ENCODE results near the gene MS4A12. TPM values are rescaled to one million over a fixed set of nuclear protein-coding genes. Genes with fewer than 3 reads are reported as not detected.
"Not testable (repeated sequence)": the region's sequence is repeated elsewhere in the genome, so short reads cannot be mapped to it uniquely, and the experiment has no call there.

The MS4A12 gene
- total RNA-seq, 2 experiments from 2014 or later: not detected

DNA sequence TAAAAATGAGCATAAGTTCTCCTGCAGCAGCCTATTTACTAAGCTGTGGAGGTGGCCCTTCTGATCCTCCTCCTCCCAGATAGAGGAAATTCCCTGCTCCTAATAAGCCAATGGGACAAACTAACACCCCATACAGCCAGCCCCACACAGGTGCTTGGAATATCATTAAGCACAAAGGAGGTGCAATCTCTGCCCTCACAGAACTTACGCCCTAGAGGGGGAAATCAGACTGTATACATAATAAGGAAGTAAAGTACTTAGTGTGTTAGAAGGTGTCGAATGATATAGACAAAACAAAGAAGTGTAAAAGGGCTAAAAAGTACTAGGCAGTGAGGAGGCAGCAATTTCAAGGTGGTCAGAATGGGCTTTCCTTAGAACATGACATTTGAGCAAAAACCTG is 5.8 kb downstream of the MS4A12 start:
- CTCF ChIA-PET: no interaction called here
- H3K4me1 Mint-ChIP-seq: no peaks in the 10 kb centered on the region
- POLR2A ChIA-PET: no interaction called here
- H3K9me3 Mint-ChIP-seq: no peaks in the 10 kb centered on the region
- H3K36me3 Mint-ChIP-seq (ENCODE audit: low read depth): no peaks in the 10 kb centered on the region
- DNase-seq: no peak
- H3K27ac Mint-ChIP-seq: no peak overlapping the region
- peaks cover 74% of the 10 kb centered on the region for H3K27me3 Mint-ChIP-seq
- H3K4me3 Mint-ChIP-seq: no peak overlapping the region

DNA sequence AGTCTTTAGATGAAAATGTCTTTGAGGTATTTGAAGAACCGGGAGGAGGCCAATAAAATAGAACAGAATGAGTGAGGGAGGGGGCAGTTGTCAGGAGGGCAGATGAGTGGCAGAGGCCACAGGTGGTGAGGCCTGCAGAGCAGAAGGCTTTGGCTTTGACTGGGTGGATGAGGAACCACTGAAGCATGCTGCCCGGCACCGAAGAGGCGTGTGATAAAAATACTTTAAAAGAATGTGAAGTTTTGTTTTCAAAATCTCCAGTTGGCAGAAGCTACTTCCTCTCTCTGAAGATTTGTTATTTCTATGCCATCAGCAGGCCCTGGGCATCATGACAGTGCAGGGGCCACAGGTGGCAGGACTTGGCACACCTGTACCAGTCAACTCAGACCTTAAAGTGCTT is 6.3 kb downstream of the MS4A12 start:
- no peak for DNase-seq

DNA sequence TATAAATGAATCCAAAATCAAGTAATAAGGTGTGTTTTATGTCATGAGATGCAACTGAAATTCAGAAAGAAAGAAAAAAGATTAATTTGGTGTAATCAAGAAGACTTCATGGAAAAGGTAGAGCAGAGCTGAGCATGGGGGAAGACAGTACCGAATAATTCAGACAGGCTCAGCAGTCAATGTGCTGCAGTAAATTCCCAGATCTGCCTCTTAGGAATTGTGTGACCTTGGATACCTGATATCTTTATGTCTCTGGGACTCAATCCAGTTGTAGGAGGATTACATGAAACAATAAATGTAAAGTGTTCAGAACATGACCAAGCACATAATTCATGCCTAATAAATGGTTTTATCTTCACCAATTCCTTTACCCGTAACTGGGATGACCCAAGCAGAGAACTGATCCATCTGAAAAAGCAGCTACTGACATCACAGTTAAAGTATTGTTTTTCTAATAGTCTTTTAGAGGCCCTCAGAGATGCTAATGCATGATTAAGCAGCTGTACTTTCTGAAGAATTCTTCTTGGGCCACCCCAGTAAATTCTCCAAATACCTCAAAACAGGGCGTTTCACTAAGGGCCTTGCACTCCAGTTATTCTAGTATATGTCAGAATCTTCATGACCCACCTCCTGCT is 7.8 kb downstream of the MS4A12 start:
- Mint-ChIP-seq H3K27me3 (peaks cover 70% of the 10 kb centered on the region), H3K4me1 (peaks cover 13% of the 10 kb centered on the region), H3K27ac (no peak overlapping the region), H3K9me3 (no peaks in the 10 kb centered on the region), H3K4me3 (no peak overlapping the region), H3K36me3 (ENCODE audit: low read depth) (peaks cover 4% of the 10 kb centered on the region)
- CTCF ChIA-PET: no interaction called here
- no peak for DNase-seq
- POLR2A ChIA-PET: no interaction called here

More for the DNA sequence above, 6.3 kb downstream of the MS4A12 start:
- Mint-ChIP-seq H3K4me1 (peaks cover 1% of the 10 kb centered on the region), H3K9me3 (no peaks in the 10 kb centered on the region), H3K27me3 (peaks cover 74% of the 10 kb centered on the region), H3K36me3 (ENCODE audit: low read depth) (no peaks in the 10 kb centered on the region), H3K27ac (no peak overlapping the region), H3K4me3 (no peak overlapping the region)
- CTCF ChIA-PET: no interaction called here
- POLR2A ChIA-PET: no interaction called here

DNA sequence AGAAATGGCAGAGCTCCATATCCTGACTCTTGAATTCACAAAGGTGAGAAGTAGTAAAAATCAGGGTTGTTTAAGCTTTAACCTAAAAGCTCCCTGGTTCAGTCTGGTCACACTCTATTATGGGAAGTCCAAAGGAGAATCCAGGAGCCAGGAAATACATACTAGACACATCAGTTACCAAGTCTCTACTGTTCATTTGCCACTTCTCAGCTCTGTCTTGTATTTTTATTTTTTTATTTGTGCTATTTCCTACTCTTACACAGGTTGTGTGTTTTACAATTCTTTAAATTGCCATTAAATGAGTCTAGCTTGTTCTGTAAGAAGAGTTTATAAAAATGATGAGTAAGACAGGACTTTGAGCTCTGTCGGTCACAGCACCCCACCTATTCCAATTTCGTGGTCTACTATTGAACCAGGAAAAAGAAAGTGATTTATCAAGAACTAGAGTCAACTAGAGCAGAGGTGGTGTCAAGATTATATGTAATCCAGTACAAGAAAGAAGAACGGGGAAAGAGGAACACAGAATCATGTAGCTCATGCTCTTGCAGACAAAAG is 9.7 kb downstream of the MS4A12 start:
- ChIA-PET POLR2A (no interaction called here), CTCF (interaction anchor here (1.6 kb wide), 1 partner anchor 46 kb away, joined by 3 read pairs; the partner anchor contains the start of gene MS4A1)
- Mint-ChIP-seq H3K27me3 (peaks cover 77% of the 10 kb centered on the region), H3K4me1 (peaks cover 13% of the 10 kb centered on the region), H3K27ac (no peak overlapping the region), H3K36me3 (ENCODE audit: low read depth) (peaks cover 4% of the 10 kb centered on the region), H3K9me3 (no peaks in the 10 kb centered on the region), H3K4me3 (no peak overlapping the region)
- no peak for DNase-seq

DNA sequence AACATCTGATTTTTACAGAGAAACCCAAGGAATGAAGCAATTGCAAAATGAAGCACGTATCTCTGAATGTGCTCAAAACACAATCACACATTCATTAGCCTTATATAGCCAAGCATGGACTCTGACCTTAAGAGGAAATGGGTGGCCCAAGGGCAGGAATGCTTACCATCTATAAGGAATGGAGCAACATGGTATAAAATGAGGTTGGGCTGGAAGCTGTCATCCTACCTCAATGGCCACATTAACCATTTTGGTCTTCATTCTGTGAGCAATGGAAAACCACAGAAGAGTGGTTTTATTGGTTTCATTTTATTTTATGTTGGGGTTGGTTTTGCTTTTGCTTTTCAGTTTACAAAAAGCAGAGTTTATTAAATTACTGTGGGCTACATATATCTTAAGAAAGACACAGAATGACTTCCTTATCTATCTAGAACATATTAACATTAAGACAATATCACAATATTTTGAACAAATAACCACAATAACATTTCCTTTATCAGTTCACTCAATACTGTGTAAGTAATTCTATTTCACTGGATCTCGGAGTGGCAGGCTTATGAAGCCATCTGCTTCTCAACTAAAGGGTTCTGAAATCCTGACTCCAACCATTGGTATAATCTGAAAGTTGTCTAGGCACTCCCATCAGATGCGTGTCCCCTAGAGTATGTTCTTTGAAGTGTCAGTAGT is 11.8 kb downstream of the MS4A12 start:
- POLR2A ChIA-PET: no interaction called here
- Mint-ChIP-seq H3K27ac (no peak overlapping the region), H3K4me1 (peaks cover 13% of the 10 kb centered on the region), H3K9me3 (peaks cover 4% of the 10 kb centered on the region), H3K27me3 (peaks cover 70% of the 10 kb centered on the region), H3K36me3 (ENCODE audit: low read depth) (peaks cover 4% of the 10 kb centered on the region), H3K4me3 (peak overlapping the region; percentile 1)
- DNase-seq: peak; percentile 42
- CTCF ChIA-PET: interaction anchor here (1.4 kb wide), 1 partner anchor 8 kb away, joined by 5 read pairs; no protein-coding TSS in a partner anchor

DNA sequence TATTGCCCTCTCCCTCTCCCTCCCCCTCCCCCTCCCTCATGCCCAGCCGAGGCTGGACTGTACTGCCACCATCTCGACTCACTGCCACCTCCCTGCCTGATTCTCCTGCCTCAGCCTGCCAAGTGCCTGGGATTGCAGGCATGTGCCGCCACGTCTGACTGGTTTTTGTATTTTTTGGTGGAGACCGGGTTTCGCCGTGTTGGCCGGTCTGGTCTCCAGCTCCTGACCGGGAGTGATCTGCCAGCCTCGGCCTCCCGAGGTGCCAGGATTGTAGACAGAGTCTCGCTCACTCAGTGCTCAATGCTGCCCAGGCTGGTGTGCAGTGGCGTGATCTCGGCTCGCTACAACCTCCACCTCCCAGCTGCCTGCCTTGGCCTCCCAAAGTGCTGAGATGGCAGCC is 17.0 kb downstream of the MS4A12 start:
- H3K4me3 Mint-ChIP-seq; H3K36me3 Mint-ChIP-seq (ENCODE audit: low read depth); POLR2A ChIA-PET; CTCF ChIA-PET; H3K27ac Mint-ChIP-seq; H3K4me1 Mint-ChIP-seq; DNase-seq; H3K9me3 Mint-ChIP-seq: not testable (repeated sequence)
- peaks cover 54% of the 10 kb centered on the region for H3K27me3 Mint-ChIP-seq

DNA sequence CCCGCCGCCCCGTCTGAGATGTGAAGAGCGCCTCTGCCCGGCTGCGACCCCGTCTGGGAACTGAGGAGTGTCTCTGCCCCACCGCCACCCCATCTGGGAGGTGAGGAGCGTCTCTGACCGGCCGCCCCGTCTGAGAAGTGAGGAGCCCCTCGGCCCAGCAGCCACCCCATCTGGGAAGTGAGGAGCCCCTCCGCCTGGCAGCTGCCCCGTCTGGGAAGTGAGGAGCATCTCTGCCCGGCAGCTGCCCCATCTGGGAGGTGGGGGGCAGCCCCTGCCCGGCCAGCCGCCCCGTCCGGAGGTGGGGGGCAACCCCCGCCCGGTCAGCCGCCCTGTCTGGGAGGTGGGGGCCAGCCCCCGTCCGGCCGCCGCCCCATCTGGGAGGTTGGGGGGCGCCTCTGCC is 17.6 kb downstream of the MS4A12 start:
- H3K9me3 Mint-ChIP-seq; H3K36me3 Mint-ChIP-seq (ENCODE audit: low read depth); DNase-seq; POLR2A ChIA-PET; H3K27ac Mint-ChIP-seq; CTCF ChIA-PET; H3K4me1 Mint-ChIP-seq; H3K4me3 Mint-ChIP-seq: not testable (repeated sequence)
- peaks cover 50% of the 10 kb centered on the region for H3K27me3 Mint-ChIP-seq

DNA sequence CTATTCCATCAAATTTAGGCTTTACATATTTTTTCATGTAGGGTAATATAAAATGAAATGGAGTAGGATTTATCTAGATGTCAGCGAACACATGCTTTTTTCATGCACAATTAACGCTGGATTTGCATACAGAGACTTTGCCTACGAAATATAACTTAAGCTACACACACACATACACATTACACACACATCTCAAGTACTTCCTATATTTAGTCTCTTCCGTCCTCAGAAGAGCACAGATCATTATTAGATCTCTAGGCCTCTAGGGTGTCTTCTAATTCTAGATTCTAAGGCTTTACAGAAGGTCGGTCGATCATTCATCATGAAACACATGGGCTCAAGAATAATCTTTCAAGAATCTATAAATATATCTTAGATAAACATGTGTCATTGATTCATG is 18.8 kb downstream of the MS4A12 start:
- Mint-ChIP-seq H3K4me3 (no peak overlapping the region), H3K27me3 (peaks cover 40% of the 10 kb centered on the region), H3K4me1 (no peaks in the 10 kb centered on the region), H3K36me3 (ENCODE audit: low read depth) (no peaks in the 10 kb centered on the region), H3K9me3 (peaks cover 4% of the 10 kb centered on the region), H3K27ac (no peak overlapping the region)
- CTCF ChIA-PET: no interaction called here
- POLR2A ChIA-PET: no interaction called here
- no peak for DNase-seq

DNA sequence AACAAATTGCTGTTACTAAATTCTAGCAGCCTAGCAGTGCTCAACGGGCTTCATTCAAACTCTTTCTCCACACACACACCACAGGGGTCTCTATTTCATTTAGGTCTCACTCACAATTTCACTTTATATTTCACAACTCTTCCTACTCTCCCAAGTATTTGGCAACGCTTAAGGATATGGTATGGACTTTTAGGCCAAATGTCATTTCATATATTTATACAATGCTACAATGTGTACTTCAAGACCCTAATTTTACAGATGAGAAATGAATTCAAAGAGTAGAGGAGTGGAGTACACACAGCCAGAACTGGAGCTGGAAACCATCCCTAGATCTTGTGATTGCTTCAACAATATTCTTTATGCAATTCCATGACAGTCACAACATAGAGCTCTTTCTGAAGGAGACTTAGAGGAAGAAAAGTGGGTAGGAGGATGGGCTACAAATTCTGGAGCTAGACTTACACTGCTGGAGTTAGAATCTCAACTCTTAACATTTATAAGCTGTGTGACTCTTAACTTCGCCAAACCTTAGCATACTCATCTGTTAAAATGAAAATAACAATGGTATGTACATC is 20.2 kb downstream of the MS4A12 start:
- H3K27ac Mint-ChIP-seq: no peak overlapping the region
- CTCF ChIA-PET: no interaction called here
- no peaks in the 10 kb centered on the region for H3K4me1 Mint-ChIP-seq
- peaks cover 30% of the 10 kb centered on the region for H3K27me3 Mint-ChIP-seq
- peaks cover 4% of the 10 kb centered on the region for H3K9me3 Mint-ChIP-seq
- no peak for DNase-seq
- no peak overlapping the region for H3K4me3 Mint-ChIP-seq
- POLR2A ChIA-PET: no interaction called here
- no peaks in the 10 kb centered on the region for H3K36me3 Mint-ChIP-seq (ENCODE audit: low read depth)

DNA sequence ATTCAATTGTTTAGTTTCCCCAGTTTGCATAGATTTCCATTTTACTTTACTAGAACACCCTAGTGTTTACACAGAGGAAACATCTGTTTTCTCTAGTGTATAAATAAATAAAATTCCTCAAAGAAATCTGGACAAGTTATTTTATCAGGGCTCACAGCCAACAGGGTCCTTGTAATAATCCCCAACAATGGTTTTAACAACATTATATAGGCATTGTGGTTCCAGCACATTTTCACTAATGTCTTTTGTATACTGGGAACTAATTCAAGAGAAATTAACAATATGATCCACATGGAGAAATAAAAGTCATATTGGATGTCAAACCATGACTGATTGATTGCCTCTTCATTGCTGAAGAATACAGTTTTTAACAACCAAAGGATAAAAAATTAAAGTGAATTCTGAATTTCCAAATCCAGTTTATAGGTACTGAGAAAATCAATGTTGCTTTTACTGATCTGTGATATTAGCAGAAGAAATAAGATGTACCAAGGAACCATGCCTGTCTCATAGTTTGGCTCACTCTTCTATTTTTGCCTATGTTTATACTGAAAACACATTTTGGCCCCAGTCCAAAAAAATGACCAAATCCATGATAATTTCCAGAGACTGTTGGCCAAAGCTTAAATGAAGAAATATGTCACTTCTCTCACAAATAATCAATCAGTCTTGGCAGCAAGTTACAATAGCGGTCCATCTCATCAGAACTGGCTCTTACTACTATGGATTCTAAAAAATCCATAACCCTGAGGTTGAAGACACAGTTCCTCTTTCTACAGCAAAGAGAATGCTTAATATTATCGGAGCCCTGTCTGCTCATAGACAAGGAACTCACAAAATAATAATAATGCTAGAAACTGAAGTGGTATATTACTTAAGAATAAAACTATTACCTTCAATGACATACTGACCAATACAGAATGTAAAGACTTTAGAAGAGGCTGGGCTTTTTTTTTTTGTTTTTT is 21.2 kb downstream of the MS4A12 start:
- peaks cover 28% of the 10 kb centered on the region for H3K27me3 Mint-ChIP-seq
- H3K9me3 Mint-ChIP-seq: peaks cover 4% of the 10 kb centered on the region
- no peaks in the 10 kb centered on the region for H3K36me3 Mint-ChIP-seq (ENCODE audit: low read depth)
- DNase-seq: no peak
- no peak overlapping the region for H3K4me3 Mint-ChIP-seq
- ChIA-PET POLR2A (no interaction called here), CTCF (no interaction called here)
- H3K27ac Mint-ChIP-seq: no peak overlapping the region
- H3K4me1 Mint-ChIP-seq: no peaks in the 10 kb centered on the region

DNA sequence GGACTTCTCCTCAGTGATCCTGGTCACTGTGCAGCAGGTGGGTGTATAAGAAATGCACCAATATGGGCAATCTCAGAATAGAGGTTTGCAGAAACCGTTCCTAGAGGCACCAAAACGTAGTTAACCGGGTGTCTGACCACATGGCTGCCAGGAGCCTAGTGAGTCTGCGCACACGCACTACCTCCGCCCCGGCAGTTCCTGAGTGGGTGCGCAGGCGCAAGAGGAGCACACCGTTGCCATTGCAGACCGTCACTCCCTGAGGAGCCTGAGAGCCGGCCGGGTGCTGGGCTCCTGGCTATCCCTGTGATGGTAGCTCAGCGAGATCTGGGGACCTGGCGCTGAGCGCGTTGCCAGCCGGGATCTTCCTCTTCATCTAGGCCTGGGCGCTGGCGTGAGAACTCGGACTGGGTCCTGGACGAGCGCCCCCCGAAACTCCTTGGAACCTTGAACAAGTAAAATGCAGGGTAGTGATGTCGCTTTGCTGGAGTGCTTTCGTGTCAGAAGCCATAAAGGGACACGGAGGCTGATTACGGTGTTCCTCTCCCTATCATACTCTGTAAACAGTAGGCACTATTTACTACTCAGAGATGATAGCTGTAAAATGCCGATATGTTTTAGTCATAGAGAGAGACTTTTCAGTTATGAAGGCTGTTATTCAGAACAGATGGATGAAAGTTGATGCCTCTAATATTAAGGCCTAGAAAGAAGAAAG is 22.7 kb downstream of the MS4A12 start, which contains the start of gene MS4A13:
Gene MS4A13, plus strand, starts transcription at position 249 of the 712 bp plus-strand sequence. CDS start 2,692 bp downstream, outside the sequence.
- Mint-ChIP-seq H3K27ac (no peak within 1 kb of the TSS), H3K4me1 (no peaks in the 10 kb centered on the region), H3K9me3 (no peaks in the 10 kb centered on the region), H3K27me3 (peaks cover 35% of the 10 kb centered on the region), H3K36me3 (ENCODE audit: low read depth) (no peaks in the 10 kb centered on the region), H3K4me3 (no peak within 1 kb of the TSS)
- DNase-seq: no peak
- ChIA-PET CTCF (no interaction called here), POLR2A (no interaction called here)

DNA sequence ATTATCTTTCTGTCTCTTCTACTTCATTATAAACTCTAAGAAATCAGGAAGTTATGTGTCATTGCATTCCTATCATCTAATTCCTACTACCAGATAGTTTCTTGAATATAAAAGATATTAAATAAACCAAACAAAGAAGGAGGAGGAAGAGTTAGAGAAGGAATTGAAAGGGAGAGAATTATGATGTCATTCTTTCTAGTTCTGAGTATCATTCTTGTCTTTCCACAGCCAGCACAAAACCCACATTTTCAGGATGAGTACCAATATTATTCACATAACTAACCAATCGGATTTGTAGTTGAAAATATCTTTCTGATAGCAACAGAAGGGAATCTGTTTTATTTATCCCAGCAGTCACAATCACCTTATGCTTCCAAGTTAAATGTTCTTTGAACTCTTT is 35.9 kb downstream of the MS4A12 start:
- H3K9me3 Mint-ChIP-seq: no peaks in the 10 kb centered on the region
- H3K4me3 Mint-ChIP-seq: no peak overlapping the region
- peaks cover 9% of the 10 kb centered on the region for H3K27me3 Mint-ChIP-seq
- no peaks in the 10 kb centered on the region for H3K4me1 Mint-ChIP-seq
- no peak overlapping the region for H3K27ac Mint-ChIP-seq
- POLR2A ChIA-PET: no interaction called here
- no peak for DNase-seq
- no peaks in the 10 kb centered on the region for H3K36me3 Mint-ChIP-seq (ENCODE audit: low read depth)
- CTCF ChIA-PET: no interaction called here
